T-cell (primary cell): Measurements from ENCODE around the gene PRX. TPM values are rescaled to one million over a fixed set of nuclear protein-coding genes. Genes with fewer than 3 reads are reported as not detected.
A peak's percentile ranks its signal among the peaks of the same experiment; 100 is the strongest.

Experiments
- ATAC-seq, 4 experiments: fragments of 200-7000 bp in 3 of 4; fragments of 150-1000 bp in 1 of 4; cut with Tn5 transposase; replicated peaks in 1 of 4; 1 replicate in 3 of 4; 2 replicates in 1 of 4; pipeline ENCODE4 v1.10.0; 2021; ENCODE audit warnings: moderate library complexity in 3 of 4, mild to moderate bottlenecking in 2 of 4, moderate number of reproducible peaks in 1 of 4
- CTCF ChIA-PET, 2 donors: fragments of 300-600 bp; sonication (Branson Sonifier 250); formaldehyde crosslinking; loops; one replicate each; lab custom pipeline; 2022; ENCODE audit warnings: antibody characterized with exemption in 2 of 2; lab: Charles Lee
- POLR2A ChIA-PET, 2 donors: fragments of 300-600 bp; sonication (Branson Sonifier 250); formaldehyde crosslinking; loops; one replicate each; lab custom pipeline; 2022; ENCODE audit warnings: antibody characterized with exemption in 2 of 2; lab: Charles Lee
- DNase-seq, 35 experiments: peaks; one replicate each; pipeline versions ENCODE4 v3.0.0 to v3.0.0-alpha.2; 2013 to 2023
- H3K27ac ChIP-seq: one replicate; pipeline ENCODE4 v1.5.1; 2013; ENCODE audit warnings: low read length
- H3K27me3 ChIP-seq, 2 experiments: replicated peaks in 1 of 2; 1 replicate in 1 of 2; 2 replicates in 1 of 2; pipeline versions ENCODE4 v1.6.1 to v1.7.0; 2013; ENCODE audit warnings: low read length in 1 of 2, mixed read lengths in 1 of 2; ENCODE audit not compliant: control insufficient read depth in 2 of 2, insufficient read depth in 2 of 2; ENCODE audit errors: extremely low read depth in 1 of 2
- H3K36me3 ChIP-seq, 2 donors: 1 replicate in 1 of 2; 2 replicates in 1 of 2; pipeline versions ENCODE4 v1.6.1 to v1.7.0; 2013; ENCODE audit warnings: low read length in 1 of 2; ENCODE audit not compliant: control insufficient read depth in 2 of 2, insufficient read depth in 1 of 2; ENCODE audit errors: extremely low read depth in 1 of 2
- H3K4me1 ChIP-seq, 2 experiments: 1 replicate in 1 of 2; 2 replicates in 1 of 2; pipeline versions ENCODE4 v1.6.1 to v1.7.0; 2013; ENCODE audit warnings: low read length in 2 of 2, mixed read lengths in 1 of 2; ENCODE audit not compliant: insufficient read depth in 2 of 2, control insufficient read depth in 1 of 2; ENCODE audit errors: extremely low read depth in 1 of 2
- H3K4me3 ChIP-seq, 2 donors: 1 replicate in 1 of 2; 2 replicates in 1 of 2; pipeline versions ENCODE4 v1.5.1 to v1.7.0; 2013; ENCODE audit warnings: mild to moderate bottlenecking in 2 of 2, low read length in 1 of 2, moderate library complexity in 1 of 2; ENCODE audit not compliant: control insufficient read depth in 1 of 2; ENCODE audit errors: extremely low read depth in 1 of 2
- H3K9me3 ChIP-seq: 2 replicates; pipeline ENCODE4 v1.7.0; 2013
- H3K27ac Mint-ChIP-seq, 2 donors: one replicate each; pipeline ENCODE4 v1.8.0; 2020 to 2021; ENCODE audit warnings: mild to moderate bottlenecking in 2 of 2, mixed read lengths in 2 of 2
- H3K27me3 Mint-ChIP-seq, 2 donors: one replicate each; pipeline ENCODE4 v1.8.0; 2021 to 2022; ENCODE audit warnings: mixed read lengths in 2 of 2
- H3K36me3 Mint-ChIP-seq: one replicate; pipeline ENCODE4 v1.8.0; 2021; ENCODE audit warnings: mixed read lengths
- H3K4me1 Mint-ChIP-seq, 3 donors: one replicate each; pipeline ENCODE4 v1.8.0; 2020 to 2022; ENCODE audit warnings: mixed read lengths in 3 of 3, mild to moderate bottlenecking in 1 of 3
- H3K4me3 Mint-ChIP-seq, 3 donors: one replicate each; pipeline ENCODE4 v1.8.0; 2020 to 2022; ENCODE audit warnings: mild to moderate bottlenecking in 3 of 3, mixed read lengths in 3 of 3, moderate library complexity in 3 of 3
- H3K9me3 Mint-ChIP-seq, 3 donors: one replicate each; pipeline ENCODE4 v1.8.0; 2020 to 2022; ENCODE audit warnings: mixed read lengths in 3 of 3
- WGBS: methylation state at CpG from one replicate; pipeline ENCODE4 v1.1.5; 2013; ENCODE audit warnings: missing lambda C conversion rate; ENCODE audit not compliant: insufficient coverage; 5-methylcytosine and 5-hydroxymethylcytosine counted together
- total RNA-seq, 35 experiments: library from RNA in 6 of 35; stranded (reverse) in 6 of 35; fragments of 120-200 nt in 1 of 35; gene quantifications; one replicate each; pipeline versions ENCODE4 v1.2.1 to v1.2.4 and lab custom pipeline; 2013 to 2026

The PRX gene
- total RNA-seq, 5 donors from 2014 or later (not counting 1 experiment from before 2014, with no cell fraction given): 2.0 to 4.4 (median 2.8) TPM

DNA sequence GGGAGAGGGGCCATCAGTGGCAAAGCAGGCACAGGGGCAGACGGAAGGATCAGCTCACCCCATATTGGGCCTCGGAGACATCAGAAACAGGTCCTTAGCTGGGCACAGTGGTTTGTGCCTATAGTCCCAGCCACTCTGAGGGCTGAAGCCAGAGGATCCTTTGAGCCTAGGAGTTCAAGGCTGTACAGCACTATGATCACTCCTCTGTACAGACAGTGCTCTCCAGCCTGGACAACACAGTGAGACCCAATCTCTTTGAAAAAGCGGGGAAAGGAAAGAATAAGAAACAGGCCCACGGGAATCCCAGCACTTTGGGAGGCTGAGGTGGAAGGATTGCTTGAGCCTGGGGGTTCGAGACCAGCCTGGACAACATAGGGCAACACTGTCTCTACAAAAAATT is 6.6 kb upstream of the PRX start:
- CTCF ChIA-PET: interaction anchor here (0.6 to 1.8 kb wide), 10 partner anchors 21 to 358 kb away, joined by 3 to 12 read pairs (median 4); no protein-coding TSS in a partner anchor

DNA sequence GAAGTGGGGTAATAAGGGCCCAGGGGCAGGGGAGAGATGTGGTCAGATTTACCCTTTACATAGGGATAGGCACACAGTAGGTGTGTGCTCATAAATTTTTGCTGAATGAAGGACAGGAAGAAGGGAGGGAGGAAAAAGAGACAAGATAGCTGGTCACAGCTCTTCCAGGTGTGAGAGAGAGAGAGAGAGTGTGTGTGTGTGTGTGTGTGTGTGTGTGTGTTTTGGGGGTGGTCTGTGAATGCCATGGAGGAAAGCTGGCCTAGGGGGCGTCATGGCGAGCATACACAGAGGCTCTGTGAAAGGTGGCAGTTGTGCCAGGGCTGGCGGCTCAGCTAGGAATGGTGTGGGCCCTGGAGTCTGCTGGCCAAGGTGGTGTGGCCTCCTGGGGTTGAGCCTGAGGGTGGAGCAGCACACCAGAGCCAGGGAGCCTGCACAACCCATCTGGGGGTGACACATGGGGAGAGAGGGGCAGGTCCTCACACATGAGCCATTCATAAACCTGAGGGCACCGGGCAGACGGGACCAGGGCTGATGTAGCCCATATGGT is 6.0 kb upstream of the PRX start:
- H3K27ac Mint-ChIP-seq: peak overlapping the region; percentile 46 to 62
- H3K4me3 Mint-ChIP-seq: peak overlapping the region in 2 of 3 donors; percentile 1 to 87
- no peaks in the 10 kb centered on the region for H3K9me3 Mint-ChIP-seq
- ChIA-PET POLR2A (no interaction called here), CTCF (no interaction called here)
- no peak for DNase-seq
- no peak overlapping the region for H3K4me3 ChIP-seq
- H3K27ac ChIP-seq: no peak overlapping the region
- H3K27me3 ChIP-seq: peaks cover 0 to 17% of the 10 kb centered on the region in 2 experiments
- peaks cover 5% of the 10 kb centered on the region for H3K36me3 Mint-ChIP-seq
- H3K9me3 ChIP-seq: no peaks in the 10 kb centered on the region
- H3K4me1 ChIP-seq: peaks cover 4 to 41% of the 10 kb centered on the region in 2 experiments
- 100% methylated on average over 1 of the region's 5 CpGs for WGBS
- no peaks in the 10 kb centered on the region for H3K27me3 Mint-ChIP-seq
- ATAC-seq: no peak
- H3K36me3 ChIP-seq: peaks cover 0 to 7% of the 10 kb centered on the region in 2 donors
- peaks cover 30 to 37% (median 33%) of the 10 kb centered on the region in 3 donors for H3K4me1 Mint-ChIP-seq

More for the DNA sequence above, 6.6 kb upstream of the PRX start:
- no peaks in the 10 kb centered on the region for H3K9me3 ChIP-seq
- WGBS: 86% methylated on average over 5 of the region's 5 CpGs
- H3K4me1 Mint-ChIP-seq: peaks cover 36 to 42% (median 39%) of the 10 kb centered on the region in 3 donors
- H3K27ac ChIP-seq: no peak overlapping the region
- DNase-seq (no peak), ATAC-seq (no peak)
- H3K4me3 ChIP-seq: no peak overlapping the region
- H3K27me3 ChIP-seq: peaks cover 0 to 11% of the 10 kb centered on the region in 2 experiments
- H3K9me3 Mint-ChIP-seq: no peaks in the 10 kb centered on the region
- H3K4me1 ChIP-seq: peaks cover 9 to 45% of the 10 kb centered on the region in 2 experiments
- peaks cover 0 to 7% of the 10 kb centered on the region in 2 donors for H3K36me3 ChIP-seq
- H3K27ac Mint-ChIP-seq: peak overlapping the region; percentile 18 to 59
- peak overlapping the region; percentile 59 to 87 (median 72) for H3K4me3 Mint-ChIP-seq
- no peaks in the 10 kb centered on the region for H3K27me3 Mint-ChIP-seq
- H3K36me3 Mint-ChIP-seq: peaks cover 5% of the 10 kb centered on the region
- POLR2A ChIA-PET: no interaction called here

DNA sequence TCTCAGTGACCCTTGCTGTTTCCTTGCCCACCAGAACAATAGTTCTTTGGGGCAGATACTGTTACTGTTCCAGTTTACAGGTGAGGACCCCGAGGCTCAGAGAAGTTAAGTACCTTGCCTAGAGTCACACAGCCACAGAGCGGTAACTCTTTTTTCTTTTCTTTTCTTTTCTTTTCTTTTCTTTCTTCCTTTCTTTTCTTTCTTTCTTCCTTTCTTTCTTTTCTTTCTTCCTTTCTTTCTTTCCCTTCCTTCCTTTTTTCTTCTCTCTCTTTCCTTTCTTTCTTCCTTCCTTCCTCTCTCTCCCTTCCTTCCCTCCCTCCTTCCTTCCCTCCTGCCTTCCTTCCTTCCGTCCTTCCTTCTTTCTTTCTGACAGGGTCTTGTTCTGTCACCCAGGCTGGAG is 4.9 kb upstream of the PRX start:
- 40% methylated on average over 1 of the region's 3 CpGs for WGBS
- peak overlapping the region in 1 of 2 donors; percentile 66 for H3K27ac Mint-ChIP-seq

DNA sequence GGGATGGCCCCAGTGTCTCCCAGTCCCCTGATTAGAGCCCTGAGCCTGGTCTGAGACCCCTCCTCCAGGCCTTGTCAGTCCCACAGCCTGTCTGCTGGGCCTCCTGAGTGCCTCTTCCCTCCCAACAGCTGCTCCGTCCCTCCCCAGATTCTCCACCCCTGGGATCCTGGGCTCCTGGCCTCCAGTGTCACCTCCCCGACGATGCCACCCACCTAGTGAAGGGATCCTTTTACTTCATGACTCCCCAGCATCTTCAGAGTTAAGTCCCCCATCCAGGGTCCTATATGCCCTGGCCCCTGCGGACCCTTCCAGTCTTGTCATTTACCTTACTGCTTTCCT is 4.4 kb upstream of the PRX start:
- Histone ChIP-seq H3K4me1 (peaks cover 2 to 42% of the 10 kb centered on the region in 2 experiments), H3K27me3 (peaks cover 0 to 30% of the 10 kb centered on the region in 2 experiments), H3K36me3 (peaks cover 0 to 1% of the 10 kb centered on the region in 2 donors), H3K4me3 (no peak overlapping the region), H3K9me3 (no peaks in the 10 kb centered on the region), H3K27ac (no peak overlapping the region)
- ChIA-PET CTCF (interaction anchor here (0.5 to 0.6 kb wide), 3 partner anchors 112 to 225 kb away, joined by 3 read pairs; no protein-coding TSS in a partner anchor), POLR2A (interaction anchor here in 1 of 2 donors (0.6 kb wide), 1 partner anchor 234 kb away, joined by 6 read pairs; no protein-coding TSS in a partner anchor)
- H3K9me3 Mint-ChIP-seq: no peaks in the 10 kb centered on the region
- peaks cover 0 to 2% of the 10 kb centered on the region in 2 donors for H3K27me3 Mint-ChIP-seq
- 100% methylated on average over 3 of the region's 4 CpGs for WGBS
- DNase-seq: no peak
- H3K4me1 Mint-ChIP-seq: peaks cover 28 to 37% (median 30%) of the 10 kb centered on the region in 3 donors
- no peak overlapping the region for H3K4me3 Mint-ChIP-seq
- peak overlapping the region in 1 of 2 donors; percentile 85 for H3K27ac Mint-ChIP-seq
- peaks cover 5% of the 10 kb centered on the region for H3K36me3 Mint-ChIP-seq
- ATAC-seq: no peak

More for the DNA sequence above, 4.9 kb upstream of the PRX start:
- peaks cover 0 to 5% of the 10 kb centered on the region in 2 donors for H3K36me3 ChIP-seq
- POLR2A ChIA-PET: no interaction called here
- Mint-ChIP-seq H3K36me3 (peaks cover 5% of the 10 kb centered on the region), H3K4me1 (peaks cover 28 to 37% (median 30%) of the 10 kb centered on the region in 3 donors), H3K27me3 (peaks cover 0 to 2% of the 10 kb centered on the region in 2 donors), H3K9me3 (no peaks in the 10 kb centered on the region), H3K4me3 (no peak overlapping the region)
- no peak overlapping the region for H3K27ac ChIP-seq
- H3K27me3 ChIP-seq: peaks cover 0 to 26% of the 10 kb centered on the region in 2 experiments
- H3K4me3 ChIP-seq: no peak overlapping the region
- H3K9me3 ChIP-seq: no peaks in the 10 kb centered on the region
- DNase-seq (no peak), ATAC-seq (no peak)
- peaks cover 2 to 44% of the 10 kb centered on the region in 2 experiments for H3K4me1 ChIP-seq
- CTCF ChIA-PET: interaction anchor here in 1 of 2 donors (0.5 kb wide), 2 partner anchors 139 to 225 kb away, joined by 3 read pairs; no protein-coding TSS in a partner anchor

GRCh38 chr19:40416918-40417642 is 3.9 kb upstream of the PRX start:
- no peak overlapping the region for H3K4me3 Mint-ChIP-seq
- no peaks in the 10 kb centered on the region for H3K9me3 Mint-ChIP-seq
- H3K4me1 ChIP-seq: peaks cover 2 to 39% of the 10 kb centered on the region in 2 experiments
- H3K4me1 Mint-ChIP-seq: peaks cover 23 to 31% (median 24%) of the 10 kb centered on the region in 3 donors
- H3K9me3 ChIP-seq: no peaks in the 10 kb centered on the region
- ChIA-PET CTCF (interaction anchor here (0.5 to 0.6 kb wide), 3 partner anchors 112 to 226 kb away, joined by 3 read pairs; no protein-coding TSS in a partner anchor), POLR2A (interaction anchor here in 1 of 2 donors (0.6 kb wide), 1 partner anchor 234 kb away, joined by 6 read pairs; no protein-coding TSS in a partner anchor)
- no peaks in the 10 kb centered on the region for H3K36me3 ChIP-seq
- WGBS: 64% methylated on average over 11 of the region's 16 CpGs
- DNase-seq (peak in 1 of 35 experiments; percentile 17), ATAC-seq (no peak)
- H3K4me3 ChIP-seq: no peak overlapping the region
- peaks cover 0 to 2% of the 10 kb centered on the region in 2 donors for H3K27me3 Mint-ChIP-seq
- peaks cover 0 to 33% of the 10 kb centered on the region in 2 experiments for H3K27me3 ChIP-seq
- H3K27ac ChIP-seq: no peak overlapping the region
- H3K27ac Mint-ChIP-seq: peak overlapping the region; percentile 38 to 85
- H3K36me3 Mint-ChIP-seq: no peaks in the 10 kb centered on the region

DNA sequence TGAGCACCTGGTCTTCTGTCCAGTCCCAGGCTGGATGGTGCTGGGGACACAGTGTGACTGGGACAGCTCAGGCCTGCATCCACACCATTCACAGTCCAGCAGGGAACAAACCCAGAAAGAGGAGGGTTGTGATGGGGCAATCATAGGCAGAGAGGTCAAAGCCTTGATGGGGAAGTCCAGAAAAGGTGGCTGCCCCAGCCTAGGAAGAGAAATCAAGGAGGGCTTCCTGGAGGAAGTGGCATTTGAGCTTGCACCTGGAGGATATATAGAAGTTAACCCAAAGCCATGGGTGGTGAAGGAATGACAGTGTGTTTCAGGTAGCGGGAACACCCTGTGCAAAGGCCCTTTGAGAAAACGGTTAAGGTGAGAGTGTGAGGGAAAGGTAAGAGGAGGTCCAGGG is 2.6 kb upstream of the PRX start:
- H3K27ac Mint-ChIP-seq: peak overlapping the region in 1 of 2 donors; percentile 31
- no peaks in the 10 kb centered on the region for H3K36me3 Mint-ChIP-seq
- Histone ChIP-seq H3K9me3 (no peaks in the 10 kb centered on the region), H3K36me3 (no peaks in the 10 kb centered on the region), H3K27me3 (peaks cover 0 to 42% of the 10 kb centered on the region in 2 experiments), H3K4me1 (peaks cover 0 to 27% of the 10 kb centered on the region in 2 experiments), H3K27ac (no peak overlapping the region), H3K4me3 (no peak overlapping the region)
- no peak overlapping the region for H3K4me3 Mint-ChIP-seq
- peaks cover 0 to 2% of the 10 kb centered on the region in 2 donors for H3K27me3 Mint-ChIP-seq
- ChIA-PET CTCF (interaction anchor here in 1 of 2 donors (0.6 kb wide), 1 partner anchor 1782 kb away, joined by 3 read pairs; no protein-coding TSS in a partner anchor), POLR2A (no interaction called here)
- H3K9me3 Mint-ChIP-seq: no peaks in the 10 kb centered on the region
- H3K4me1 Mint-ChIP-seq: peaks cover 16 to 26% (median 18%) of the 10 kb centered on the region in 3 donors
- WGBS: 91% methylated on average over 2 of the region's 2 CpGs
- DNase-seq (no peak), ATAC-seq (no peak)
